ENCODE measurements around the gene MAP6D1. TPM values are rescaled to one million over a fixed set of nuclear protein-coding genes. Genes with fewer than 3 reads are reported as not detected.

MAP6D1 gene
- total RNA-seq, 6 experiments from 2014 or later = 0.22 to 0.61 (median 0.37) TPM

- 77% methylated on average over 5 of the region's 5 CpGs for WGBS (ENCODE audit: insufficient coverage, low coverage, low lambda C conversion rate, missing lambda C conversion rate)
- Histone ChIP-seq H3K27ac (no peak overlapping the region), H3K9me3 (no peaks in the 10 kb centered on the region), H3K4me1 (peaks cover 0 to 16% (median 0%) of the 10 kb centered on the region in 4 donors), H3K36me3 (no peaks in the 10 kb centered on the region), H3K27me3 (no peaks in the 10 kb centered on the region), H3K4me3 (no peak overlapping the region)
- TF ChIP-seq CTCF (IDR thresholded peaks at IDR 0.05) (no peak), POLR2A (IDR thresholded peaks at IDR 0.05) (no peak)
- ATAC-seq (no peak), DNase-seq (no peak)
- intact Hi-C loops (cut with DNase I) = no loop called here
These were observed 1.4 kb downstream of the MAP6D1 start for GRCh38 chr3:183823963-183824362.

- H3K27ac ChIP-seq = no peak overlapping the region
- 88% methylated on average over 9 of the region's 13 CpGs for WGBS (ENCODE audit: insufficient coverage, low coverage, low lambda C conversion rate, missing lambda C conversion rate)
- no peak for ATAC-seq
These were observed 2.7 kb downstream of the MAP6D1 start for GRCh38 chr3:183822631-183823030.

GRCh38 chr3:183819831-183820230, 5.5 kb downstream of the MAP6D1 start:
- Histone ChIP-seq H3K27me3 (no peaks in the 10 kb centered on the region), H3K9me3 (no peaks in the 10 kb centered on the region), H3K27ac (no peak overlapping the region), H3K4me1 (peaks cover 0 to 7% (median 0%) of the 10 kb centered on the region in 4 donors), H3K36me3 (no peaks in the 10 kb centered on the region), H3K4me3 (no peak overlapping the region)
- TF ChIP-seq CTCF (IDR thresholded peaks at IDR 0.05) (no peak), POLR2A (IDR thresholded peaks at IDR 0.05) (no peak)
- intact Hi-C loops (cut with DNase I) = no loop called here
- whole genome bisulfite sequencing (ENCODE audit: insufficient coverage, low coverage, low lambda C conversion rate, missing lambda C conversion rate) = 71% methylated on average over 1 of the region's 6 CpGs
- ATAC-seq (no peak), DNase-seq (no peak)

More at GRCh38 chr3:183822631-183823030, 2.7 kb downstream of the MAP6D1 start:
- H3K4me3 ChIP-seq = no peak overlapping the region
- no peaks in the 10 kb centered on the region for H3K36me3 ChIP-seq
- TF ChIP-seq POLR2A (IDR thresholded peaks at IDR 0.05) = no peak
- no peak for TF ChIP-seq CTCF (IDR thresholded peaks at IDR 0.05)
- intact Hi-C loops (cut with DNase I) = no loop called here
- no peaks in the 10 kb centered on the region for H3K27me3 ChIP-seq
- H3K4me1 ChIP-seq = peaks cover 0 to 16% (median 0%) of the 10 kb centered on the region in 4 donors
- H3K9me3 ChIP-seq = no peaks in the 10 kb centered on the region
- no peak for DNase-seq

DNA sequence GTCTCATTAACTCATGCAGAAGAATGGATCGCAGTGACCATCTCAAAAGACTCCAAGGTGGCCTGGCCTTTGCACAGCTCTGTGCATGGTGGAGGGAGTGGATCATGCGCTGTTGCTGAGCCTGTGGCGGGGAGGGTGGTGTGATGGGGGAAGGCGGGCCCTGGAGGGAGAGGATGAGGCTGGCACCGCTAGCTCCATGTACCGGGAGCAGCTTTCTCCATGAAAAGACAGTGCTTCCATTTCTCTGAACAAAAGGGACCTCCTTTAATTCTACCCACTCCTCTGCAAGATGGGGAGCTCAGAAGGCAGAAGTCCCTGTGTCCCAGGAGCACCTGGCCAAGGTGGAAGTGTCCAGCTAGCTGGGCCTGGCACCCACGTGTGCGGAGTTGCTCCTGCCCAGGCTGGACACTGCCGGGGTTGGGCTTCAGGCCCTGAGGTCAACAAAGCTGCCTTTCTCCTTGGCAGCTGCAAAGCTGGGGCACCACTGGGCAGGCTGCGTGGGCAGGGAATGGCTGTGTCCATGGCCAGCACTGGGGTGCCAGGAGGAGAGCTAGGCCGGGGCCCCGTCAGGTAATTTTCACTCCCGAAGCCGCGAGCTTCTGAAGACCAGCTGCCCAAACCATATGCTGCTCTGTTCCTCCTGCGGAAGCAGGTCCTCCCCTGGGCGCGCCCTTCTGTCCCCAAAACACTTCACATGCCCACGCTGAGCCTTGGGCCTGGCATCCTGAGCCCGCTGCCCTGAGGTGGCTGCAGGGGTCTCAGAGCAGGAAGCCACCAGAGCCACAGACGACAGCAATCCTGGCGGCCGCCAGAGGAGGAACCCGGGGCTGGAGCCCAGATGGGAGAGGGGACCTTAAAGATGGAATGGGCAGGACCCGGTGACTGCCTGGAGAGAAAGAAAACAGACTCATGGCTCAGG, 6.4 kb downstream of the MAP6D1 start:
- H3K36me3 ChIP-seq = no peaks in the 10 kb centered on the region
- DNase-seq (no peak), ATAC-seq (peak in 1 of 4 donors; percentile 8)
- H3K27ac ChIP-seq = no peak overlapping the region
- no peaks in the 10 kb centered on the region for H3K27me3 ChIP-seq
- intact Hi-C loops (cut with DNase I) = no loop called here
- no peaks in the 10 kb centered on the region for H3K9me3 ChIP-seq
- 86% methylated on average over 6 of the region's 25 CpGs for WGBS (ENCODE audit: insufficient coverage, low coverage, low lambda C conversion rate, missing lambda C conversion rate)
- no peaks in the 10 kb centered on the region for H3K4me1 ChIP-seq
- TF ChIP-seq POLR2A (IDR thresholded peaks at IDR 0.05) (no peak), CTCF (IDR thresholded peaks at IDR 0.05) (no peak)
- H3K4me3 ChIP-seq = no peak overlapping the region

Data from right lobe of liver (tissue), 6 donors.